Coronary artery (tissue), 2 donors: ENCODE data around the gene SAFB.

ENCODE experiments used
- DNase-seq: peaks from one replicate; pipeline ENCODE4 v3.0.0-alpha.2; 2017; ENCODE audit warnings: low spot score
- H3K27ac ChIP-seq, 2 donors: fragments of 200-600 bp; sonication (generic); one replicate each; pipeline ENCODE4 v1.5.1; 2016 to 2019
- H3K4me3 ChIP-seq: fragments of 200-600 bp; sonication (generic); 2 replicates; pipeline ENCODE4 v1.5.1; 2016; ENCODE audit warnings: mild to moderate bottlenecking, moderate library complexity
- TF ChIP-seq, protein P1 (sequence below): fragments of 200-600 bp; sonication (generic); IDR thresholded peaks from one replicate; pipeline ENCODE4 v1.5.1; 2019; ENCODE audit warnings: antibody characterized with exemption

Gene SAFB

DNA sequence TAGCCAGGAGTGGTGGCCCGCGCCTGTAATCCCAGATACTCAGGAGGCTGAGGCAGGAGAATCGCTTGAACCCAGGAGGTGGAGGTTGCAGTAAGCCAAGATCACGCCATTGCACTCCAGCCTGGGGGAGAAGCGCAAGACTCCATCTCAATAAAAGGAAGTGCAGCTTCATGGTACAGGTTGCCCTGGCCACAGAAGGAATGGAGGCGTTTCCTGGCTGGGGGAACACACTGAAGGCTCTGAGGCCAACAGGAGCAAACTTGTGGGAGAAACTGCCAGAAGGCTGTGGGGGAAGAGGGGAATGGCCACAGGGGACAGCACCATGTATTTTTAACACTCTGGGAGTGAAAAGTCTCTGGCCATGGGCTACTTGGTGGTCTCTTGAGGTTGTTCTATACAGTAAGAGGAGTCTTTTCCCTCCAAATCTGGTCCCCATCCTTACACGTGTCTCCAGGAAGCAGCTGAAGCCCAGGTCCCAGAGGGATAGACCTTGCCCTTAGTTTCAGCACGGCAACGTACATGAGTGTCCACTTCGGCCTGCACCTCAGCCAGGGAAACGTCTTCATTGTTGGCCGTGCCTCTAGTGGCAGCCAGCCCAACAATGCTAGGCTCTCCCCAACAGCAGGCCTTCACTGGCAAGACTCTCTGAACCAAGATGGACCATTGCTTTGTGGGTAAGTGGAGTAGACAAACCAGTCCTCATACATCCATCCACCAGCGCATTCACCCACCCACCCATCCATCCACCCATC, 50.0 kb downstream of the SAFB start:
- no peak for DNase-seq
- Histone ChIP-seq H3K4me3 (no peak overlapping the region), H3K27ac (no peak overlapping the region)
- TF ChIP-seq, protein P1, sequence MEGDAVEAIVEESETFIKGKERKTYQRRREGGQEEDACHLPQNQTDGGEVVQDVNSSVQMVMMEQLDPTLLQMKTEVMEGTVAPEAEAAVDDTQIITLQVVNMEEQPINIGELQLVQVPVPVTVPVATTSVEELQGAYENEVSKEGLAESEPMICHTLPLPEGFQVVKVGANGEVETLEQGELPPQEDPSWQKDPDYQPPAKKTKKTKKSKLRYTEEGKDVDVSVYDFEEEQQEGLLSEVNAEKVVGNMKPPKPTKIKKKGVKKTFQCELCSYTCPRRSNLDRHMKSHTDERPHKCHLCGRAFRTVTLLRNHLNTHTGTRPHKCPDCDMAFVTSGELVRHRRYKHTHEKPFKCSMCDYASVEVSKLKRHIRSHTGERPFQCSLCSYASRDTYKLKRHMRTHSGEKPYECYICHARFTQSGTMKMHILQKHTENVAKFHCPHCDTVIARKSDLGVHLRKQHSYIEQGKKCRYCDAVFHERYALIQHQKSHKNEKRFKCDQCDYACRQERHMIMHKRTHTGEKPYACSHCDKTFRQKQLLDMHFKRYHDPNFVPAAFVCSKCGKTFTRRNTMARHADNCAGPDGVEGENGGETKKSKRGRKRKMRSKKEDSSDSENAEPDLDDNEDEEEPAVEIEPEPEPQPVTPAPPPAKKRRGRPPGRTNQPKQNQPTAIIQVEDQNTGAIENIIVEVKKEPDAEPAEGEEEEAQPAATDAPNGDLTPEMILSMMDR, result no peak

DNA sequence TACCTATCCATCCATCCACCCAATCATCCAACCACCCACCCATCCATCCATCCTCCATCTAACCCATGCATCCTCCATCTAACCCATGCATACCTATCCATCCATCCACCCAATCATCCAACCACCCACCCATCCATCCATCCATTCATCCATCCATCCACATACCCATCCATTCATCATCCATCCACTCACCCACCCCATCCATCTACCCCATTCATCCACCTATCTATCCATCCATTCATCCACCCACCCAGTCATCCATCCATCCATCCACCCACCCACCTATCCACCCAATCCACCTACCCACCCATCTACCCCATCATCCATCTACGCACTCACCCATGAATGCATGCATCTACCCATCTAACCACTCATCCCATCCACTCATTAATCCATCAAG, 50.9 kb downstream of the SAFB start:
- Histone ChIP-seq H3K27ac (no peak overlapping the region), H3K4me3 (no peak overlapping the region)
- no peak for DNase-seq
- TF ChIP-seq, protein P1, result no peak

DNA sequence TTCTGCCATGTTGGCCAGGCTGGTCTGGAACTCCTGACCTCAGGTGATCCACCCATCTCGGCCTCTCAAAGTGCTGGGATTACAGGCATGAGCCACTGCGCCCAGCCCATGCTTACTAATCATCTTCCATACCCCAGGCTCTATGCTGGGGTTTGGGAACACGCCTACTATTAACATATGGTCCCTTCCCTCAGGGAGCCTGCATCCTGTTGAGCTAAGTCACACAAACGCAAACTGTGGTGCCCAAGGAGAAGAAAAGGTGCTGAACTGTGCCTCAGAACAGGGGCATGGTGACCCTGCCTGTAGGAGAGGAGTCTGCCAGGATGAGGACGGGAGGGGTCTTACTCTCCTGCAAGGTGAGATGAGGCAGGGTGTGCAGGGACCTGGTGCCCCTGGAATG, 51.8 kb downstream of the SAFB start:
- TF ChIP-seq, protein P1, result no peak
- DNase-seq, result no peak
- Histone ChIP-seq H3K4me3 (no peak overlapping the region), H3K27ac (no peak overlapping the region)

DNA sequence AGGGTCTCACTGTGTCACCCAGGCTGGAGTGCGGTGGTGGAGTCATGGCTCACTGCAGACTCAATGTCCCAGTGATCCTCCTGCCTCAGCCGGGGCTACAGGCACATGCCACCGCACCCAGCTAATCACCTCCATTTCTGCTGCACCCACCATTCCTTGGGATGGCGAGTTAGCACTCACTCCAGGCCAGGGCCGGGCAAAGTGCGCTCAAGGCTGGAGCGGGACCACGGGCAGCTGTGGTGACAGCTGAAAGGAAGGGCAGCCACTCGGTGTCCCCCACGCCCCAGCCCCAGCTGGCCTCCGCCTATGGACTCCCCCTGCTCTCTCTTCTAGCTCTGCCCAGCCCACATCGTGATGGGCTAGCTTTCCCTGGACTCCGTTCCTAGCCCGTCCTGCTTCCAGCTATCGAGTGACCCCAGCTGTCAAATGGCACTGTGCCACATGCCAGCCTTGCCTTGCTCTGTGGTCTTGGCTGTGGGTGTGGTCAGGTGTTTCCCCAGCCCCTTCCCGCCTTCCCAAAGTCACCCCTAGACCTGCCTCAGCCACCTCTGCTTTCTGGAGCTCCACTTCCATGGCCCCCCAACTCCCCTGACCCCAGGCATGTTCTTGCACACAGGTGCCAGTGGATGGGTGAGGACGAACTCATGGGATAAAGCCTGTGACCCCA, 53.4 kb downstream of the SAFB start:
- H3K27ac ChIP-seq, result no peak overlapping the region
- no peak overlapping the region for H3K4me3 ChIP-seq
- no peak for DNase-seq
- TF ChIP-seq, protein P1, result no peak

DNA sequence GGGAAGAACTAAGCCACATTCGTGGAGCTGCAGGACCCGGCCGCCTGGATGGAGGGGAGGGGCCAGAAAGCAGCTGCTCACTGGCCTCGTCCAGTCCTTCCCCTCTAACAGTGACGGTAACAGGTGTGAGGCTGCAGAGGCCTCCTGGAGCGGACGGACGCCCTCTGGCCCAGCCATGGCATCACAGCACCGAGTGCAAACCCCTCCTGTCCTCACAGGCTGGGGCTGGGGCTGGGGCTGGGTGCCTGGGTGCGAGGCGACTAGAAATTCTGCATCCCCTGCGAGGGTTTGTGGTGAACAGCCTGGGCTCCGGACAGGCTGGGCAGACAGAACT, 53.9 kb downstream of the SAFB start:
- TF ChIP-seq, protein P1, result no peak
- no peak for DNase-seq
- Histone ChIP-seq H3K27ac (no peak overlapping the region), H3K4me3 (no peak overlapping the region)

DNA sequence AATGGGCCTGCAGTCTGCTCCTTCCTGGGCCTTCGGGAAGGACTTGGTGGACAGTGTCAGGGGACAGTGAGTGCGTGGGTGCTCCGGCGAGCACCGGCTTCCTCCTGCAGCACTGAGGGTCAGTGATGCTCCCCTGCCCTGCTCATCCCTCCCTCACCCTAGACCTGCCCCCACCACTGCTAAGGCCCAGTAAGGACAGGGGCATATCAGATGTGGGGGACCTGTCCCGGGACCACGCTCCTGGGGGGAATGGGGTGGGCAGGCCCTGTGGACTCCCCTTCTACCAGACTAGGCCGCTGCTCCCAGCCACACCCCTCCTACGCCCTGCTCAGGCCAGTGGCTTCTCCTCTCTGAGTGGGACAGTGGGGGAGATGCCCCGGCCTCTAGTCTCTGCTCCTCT, 54.3 kb downstream of the SAFB start:
- no peak overlapping the region for H3K27ac ChIP-seq

More for the DNA sequence above, 54.3 kb downstream of the SAFB start:
- H3K4me3 ChIP-seq, result no peak overlapping the region
- DNase-seq, result no peak
- TF ChIP-seq, protein P1, result no peak
